SU-DHL-6 (cell line): ENCODE results near the gene SH3BP2.

Experiments used
- EZH2phosphoT487 ChIP-seq: fragments of 200-600 bp; sonication (generic), shearing (Covaris generic); conservative IDR thresholded peaks from 2 replicates; pipeline ENCODE4 v1.6.1; 2018; ENCODE audit warnings: mild to moderate bottlenecking, antibody characterized with exemption, low read length, moderate library complexity, mixed read lengths
- TF ChIP-seq, protein P1 (sequence below): fragments of 200-600 bp; sonication (generic); IDR thresholded peaks from one replicate; pipeline ENCODE4 v1.5.1; 2017; ENCODE audit warnings: antibody characterized with exemption, mild to moderate bottlenecking, low read length, moderate library complexity; ENCODE audit not compliant: insufficient read depth, poor library complexity, severe bottlenecking

DNA sequence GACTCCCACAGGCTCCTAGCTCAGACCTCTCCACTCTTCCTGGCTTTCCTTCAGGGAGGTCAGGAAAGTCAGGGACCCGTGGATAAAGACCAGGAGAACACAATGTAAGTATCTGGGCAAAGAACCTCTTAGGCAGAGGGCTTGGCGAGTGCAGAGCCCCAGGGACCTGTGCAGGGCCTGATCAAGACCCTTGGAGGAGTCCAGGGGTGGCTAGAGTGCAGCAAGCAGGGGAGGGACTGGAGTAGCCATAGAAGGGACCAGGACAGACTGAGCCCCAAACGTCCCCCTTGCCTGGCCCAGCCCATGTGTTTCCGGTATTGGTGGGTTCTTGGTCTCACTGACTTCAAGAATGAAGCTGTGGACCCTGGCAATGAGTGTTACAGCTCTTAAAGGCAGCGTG, 30.8 kb upstream of the SH3BP2 start:
- TF ChIP-seq, protein P1, sequence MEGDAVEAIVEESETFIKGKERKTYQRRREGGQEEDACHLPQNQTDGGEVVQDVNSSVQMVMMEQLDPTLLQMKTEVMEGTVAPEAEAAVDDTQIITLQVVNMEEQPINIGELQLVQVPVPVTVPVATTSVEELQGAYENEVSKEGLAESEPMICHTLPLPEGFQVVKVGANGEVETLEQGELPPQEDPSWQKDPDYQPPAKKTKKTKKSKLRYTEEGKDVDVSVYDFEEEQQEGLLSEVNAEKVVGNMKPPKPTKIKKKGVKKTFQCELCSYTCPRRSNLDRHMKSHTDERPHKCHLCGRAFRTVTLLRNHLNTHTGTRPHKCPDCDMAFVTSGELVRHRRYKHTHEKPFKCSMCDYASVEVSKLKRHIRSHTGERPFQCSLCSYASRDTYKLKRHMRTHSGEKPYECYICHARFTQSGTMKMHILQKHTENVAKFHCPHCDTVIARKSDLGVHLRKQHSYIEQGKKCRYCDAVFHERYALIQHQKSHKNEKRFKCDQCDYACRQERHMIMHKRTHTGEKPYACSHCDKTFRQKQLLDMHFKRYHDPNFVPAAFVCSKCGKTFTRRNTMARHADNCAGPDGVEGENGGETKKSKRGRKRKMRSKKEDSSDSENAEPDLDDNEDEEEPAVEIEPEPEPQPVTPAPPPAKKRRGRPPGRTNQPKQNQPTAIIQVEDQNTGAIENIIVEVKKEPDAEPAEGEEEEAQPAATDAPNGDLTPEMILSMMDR, result no peak
- no peak for TF ChIP-seq EZH2phosphoT487
